HG03571 (cell line): Measurements from ENCODE around the gene CCR7.

Source experiments
- ATAC-seq: cut with Tn5 transposase; IDR thresholded peaks from one replicate; pipeline ENCODE4 v1.9.1; 2021; ENCODE audit not compliant: unreplicated experiment

Gene CCR7, protein sequence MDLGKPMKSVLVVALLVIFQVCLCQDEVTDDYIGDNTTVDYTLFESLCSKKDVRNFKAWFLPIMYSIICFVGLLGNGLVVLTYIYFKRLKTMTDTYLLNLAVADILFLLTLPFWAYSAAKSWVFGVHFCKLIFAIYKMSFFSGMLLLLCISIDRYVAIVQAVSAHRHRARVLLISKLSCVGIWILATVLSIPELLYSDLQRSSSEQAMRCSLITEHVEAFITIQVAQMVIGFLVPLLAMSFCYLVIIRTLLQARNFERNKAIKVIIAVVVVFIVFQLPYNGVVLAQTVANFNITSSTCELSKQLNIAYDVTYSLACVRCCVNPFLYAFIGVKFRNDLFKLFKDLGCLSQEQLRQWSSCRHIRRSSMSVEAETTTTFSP

DNA sequence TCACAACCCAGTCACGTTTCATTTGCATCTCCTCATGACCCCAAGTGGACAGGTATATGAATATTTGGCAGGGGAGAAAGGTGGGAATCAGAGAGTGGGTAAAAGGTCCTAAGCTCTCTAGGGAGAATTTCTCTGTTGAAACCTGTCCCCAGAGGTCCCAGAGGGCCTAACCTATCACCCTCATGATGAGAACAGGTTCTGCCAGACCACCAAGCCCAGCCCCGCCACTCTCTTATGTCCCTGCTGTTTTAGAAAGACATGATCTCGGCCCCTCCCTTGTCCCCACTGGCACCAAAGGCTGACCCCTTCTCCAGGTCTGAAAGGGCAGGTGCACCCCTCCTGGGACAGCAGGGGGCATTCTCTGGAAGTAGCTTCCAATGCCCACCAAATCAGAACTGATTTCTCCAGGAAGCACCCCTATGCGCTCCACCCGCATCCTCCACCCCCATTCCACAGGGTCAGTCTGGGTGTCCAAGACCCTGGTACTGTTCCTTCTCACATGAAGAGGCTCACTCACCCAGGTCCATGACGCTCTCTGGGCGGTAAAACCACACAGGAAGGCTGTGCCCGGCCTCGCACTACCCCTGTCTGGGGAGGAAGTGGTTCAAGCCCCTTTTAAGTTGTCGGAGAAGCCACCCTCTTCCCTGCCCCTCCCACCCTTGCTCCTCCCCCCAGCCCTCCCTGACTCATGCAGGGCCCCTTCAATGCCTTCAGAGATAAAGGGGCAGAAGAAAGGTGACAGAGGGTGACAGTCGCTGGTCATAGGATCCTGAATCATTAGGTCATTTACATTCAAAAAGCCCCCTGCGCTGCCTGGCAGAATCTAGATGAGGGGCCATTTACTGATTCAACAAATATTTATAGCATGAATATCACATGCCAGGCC lies at the start of gene CCR7:
Gene CCR7 (minus strand): TSS at position 590 of the 886 bp plus-strand sequence. CDS start 63 bp downstream, at position 527.
- no peak for ATAC-seq

DNA sequence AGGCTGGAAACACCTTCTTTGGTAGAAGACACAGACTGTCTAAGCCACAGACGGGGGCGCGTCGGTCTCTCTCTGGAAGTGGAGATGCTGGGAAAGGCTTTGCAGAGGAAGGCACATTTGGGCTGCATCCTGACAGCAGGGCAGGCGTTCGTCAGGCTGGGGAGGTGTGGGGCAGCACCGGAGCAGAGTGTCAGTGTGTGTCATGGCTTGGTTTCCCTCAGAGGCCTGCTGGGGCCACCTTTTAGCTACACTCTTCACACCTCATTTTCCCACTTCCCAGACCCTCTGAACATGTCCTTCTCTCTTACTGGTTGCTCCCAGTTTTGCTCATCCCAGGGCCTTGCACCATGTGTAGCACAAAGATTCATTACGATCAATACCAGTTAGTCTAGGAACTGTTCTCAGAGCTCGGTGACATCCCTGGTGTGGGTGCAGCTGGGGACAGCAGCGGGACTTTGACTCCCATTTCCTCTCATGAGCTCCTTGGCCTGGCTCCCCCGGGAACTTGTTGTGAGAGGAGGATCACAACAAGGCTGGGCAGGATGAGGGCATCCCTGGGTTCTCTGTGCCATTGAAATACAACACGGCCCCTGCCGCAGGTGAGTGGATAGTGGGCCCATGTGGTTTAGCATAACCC lies 49.3 kb upstream of the CCR7 start:
- peak; percentile 7 for ATAC-seq

DNA sequence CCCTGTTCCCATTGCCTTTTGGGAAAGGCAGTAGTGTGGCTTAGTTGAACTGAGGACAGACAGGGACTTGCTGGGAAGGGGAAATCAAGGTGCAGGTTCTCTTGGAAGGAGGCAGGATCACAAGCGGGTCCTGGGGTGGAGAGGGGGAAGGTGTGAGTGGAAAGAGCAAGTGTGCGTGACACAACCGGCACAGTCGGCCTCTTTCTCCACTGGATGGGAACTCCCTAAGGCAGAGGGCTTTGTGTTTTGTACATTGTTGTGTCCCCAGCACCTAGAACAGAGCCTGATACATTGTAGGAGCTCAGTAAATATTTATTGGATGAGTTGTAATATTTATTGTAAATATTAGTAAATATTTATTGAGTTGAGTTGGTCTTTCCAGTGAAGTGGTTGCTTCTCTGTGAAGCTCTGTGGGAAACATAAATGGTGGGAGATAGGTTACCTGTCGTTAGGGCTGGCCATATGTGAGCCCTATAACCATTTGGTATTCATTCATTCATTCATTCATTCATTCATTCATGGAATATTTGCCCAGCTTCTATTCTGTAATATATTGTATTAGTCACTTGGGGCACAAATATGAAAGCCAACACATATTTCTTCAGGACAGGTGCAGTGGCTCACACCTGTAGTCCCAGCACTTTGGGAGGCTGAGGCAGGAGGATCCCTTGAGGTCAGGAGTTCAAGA lies 48.3 kb upstream of the CCR7 start:
- no peak for ATAC-seq

DNA sequence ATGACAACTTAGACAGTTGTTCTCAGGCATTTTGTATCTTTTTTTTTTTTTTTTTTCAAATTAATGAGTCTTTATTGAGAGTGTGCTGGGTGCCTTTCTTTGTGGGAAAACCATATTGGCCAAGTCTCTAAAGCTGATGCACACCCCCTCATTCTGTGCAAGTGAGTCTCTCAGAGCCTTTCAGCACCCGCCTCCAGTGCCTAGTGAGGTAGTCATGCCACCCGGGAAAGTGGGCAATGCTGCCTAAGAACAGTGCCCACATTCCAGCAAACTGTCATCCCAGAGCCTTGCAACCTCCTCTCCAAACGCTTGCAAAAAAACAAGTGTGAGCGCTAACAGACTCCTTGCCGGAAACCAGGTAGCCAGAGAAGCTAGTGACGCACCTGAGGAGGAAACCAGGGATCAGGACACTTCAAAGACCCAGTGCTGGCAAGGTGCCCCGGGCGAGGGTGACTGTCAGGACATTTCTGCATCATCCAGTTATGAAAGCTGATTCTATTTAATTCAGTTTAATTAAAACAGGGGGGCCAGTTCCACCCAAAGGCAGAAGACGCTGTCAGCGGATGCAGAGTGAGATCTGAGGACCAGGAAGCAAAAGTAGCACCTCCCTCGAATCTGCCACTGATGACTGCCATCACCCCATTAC lies 47.5 kb upstream of the CCR7 start:
- no peak for ATAC-seq

DNA sequence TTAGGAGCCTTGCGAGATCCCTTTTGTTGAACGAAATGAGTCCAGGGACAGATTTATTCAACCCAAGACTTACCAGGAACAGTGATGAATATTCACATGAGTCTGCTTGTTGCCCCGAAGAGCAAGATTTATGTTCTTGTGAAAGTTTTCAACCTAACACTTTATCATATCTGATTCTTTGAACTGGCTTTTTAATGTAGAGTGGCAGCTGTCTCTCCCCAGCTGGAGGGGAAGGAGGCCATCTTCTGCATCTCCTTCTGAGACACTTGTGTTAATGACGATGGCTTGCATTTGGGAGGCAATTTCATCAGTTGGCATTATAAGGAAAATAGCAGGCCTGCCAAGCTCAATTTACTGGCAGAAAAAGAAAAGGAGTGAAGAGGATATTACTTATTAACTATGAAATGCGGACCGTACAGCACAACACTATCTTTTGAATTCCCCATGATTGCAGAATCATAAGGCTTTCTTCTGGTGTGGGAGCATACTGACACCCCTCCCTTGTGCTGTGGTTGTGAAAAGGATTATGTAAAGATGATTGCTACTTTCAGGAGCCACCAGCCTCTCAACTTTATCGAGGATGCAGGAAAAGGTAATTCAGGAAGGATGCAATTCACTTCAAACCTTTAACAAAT lies 46.7 kb upstream of the CCR7 start:
- no peak for ATAC-seq

DNA sequence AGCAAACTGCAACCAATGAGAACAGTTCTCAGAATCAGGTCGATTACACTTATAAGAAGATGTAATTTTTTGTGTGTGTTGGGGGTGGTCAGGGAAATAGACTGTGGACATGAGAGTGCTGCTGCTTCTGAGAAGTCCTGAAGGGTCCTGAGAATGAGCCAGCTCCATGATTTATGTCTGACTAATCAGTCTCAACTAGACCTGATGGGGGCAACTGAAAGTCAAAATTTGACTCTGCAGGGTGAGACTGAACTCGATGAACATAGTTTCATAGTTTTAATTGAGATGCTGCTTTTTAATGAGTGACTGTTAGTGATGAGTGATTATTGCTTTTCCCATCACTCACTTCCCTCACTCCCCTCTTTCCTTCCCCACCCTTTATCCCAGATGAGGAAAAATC lies 45.1 kb upstream of the CCR7 start:
- no peak for ATAC-seq

DNA sequence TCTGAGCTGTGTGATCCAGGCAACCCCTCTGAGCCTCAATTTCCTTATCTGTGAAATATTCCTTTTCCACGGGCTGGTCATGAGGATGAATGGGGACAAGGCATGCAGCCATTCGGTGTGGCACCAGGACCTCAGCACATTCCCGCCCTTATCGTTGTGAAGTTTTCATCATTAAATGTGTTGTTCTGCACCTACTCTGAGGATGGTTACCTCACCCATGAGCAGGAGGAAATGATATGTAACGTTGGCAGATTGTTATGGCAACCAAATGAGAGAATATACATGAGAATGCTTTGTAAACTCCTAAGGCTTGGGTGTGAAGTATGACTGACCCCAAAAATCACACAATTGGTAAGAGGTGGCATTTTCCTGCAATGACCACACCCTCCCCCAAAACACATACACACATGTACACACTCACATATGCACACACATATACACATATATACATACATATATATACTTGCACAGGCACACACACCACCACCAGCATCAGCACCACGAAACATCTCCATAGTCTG lies 42.8 kb upstream of the CCR7 start:
- ATAC-seq = no peak

DNA sequence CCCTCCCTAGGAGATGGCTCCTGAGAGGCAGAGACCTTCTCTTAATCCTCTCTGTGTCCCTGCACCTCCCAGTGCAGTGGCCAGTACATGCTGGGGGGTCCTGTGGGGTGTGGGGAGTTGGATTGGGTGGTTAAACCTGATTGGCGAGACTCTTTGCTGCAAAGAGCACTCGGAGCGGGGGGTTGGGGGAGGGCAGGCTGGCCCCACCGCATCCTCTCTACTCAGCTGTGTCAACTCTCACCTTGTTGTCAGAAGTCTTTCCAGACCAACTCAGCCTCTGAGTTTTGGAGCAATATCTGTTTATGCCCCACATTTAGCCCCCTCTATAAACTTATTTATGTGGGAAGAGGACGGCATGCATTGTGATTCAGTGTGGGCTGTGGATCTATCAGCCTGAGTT lies 42.4 kb upstream of the CCR7 start:
- no peak for ATAC-seq

DNA sequence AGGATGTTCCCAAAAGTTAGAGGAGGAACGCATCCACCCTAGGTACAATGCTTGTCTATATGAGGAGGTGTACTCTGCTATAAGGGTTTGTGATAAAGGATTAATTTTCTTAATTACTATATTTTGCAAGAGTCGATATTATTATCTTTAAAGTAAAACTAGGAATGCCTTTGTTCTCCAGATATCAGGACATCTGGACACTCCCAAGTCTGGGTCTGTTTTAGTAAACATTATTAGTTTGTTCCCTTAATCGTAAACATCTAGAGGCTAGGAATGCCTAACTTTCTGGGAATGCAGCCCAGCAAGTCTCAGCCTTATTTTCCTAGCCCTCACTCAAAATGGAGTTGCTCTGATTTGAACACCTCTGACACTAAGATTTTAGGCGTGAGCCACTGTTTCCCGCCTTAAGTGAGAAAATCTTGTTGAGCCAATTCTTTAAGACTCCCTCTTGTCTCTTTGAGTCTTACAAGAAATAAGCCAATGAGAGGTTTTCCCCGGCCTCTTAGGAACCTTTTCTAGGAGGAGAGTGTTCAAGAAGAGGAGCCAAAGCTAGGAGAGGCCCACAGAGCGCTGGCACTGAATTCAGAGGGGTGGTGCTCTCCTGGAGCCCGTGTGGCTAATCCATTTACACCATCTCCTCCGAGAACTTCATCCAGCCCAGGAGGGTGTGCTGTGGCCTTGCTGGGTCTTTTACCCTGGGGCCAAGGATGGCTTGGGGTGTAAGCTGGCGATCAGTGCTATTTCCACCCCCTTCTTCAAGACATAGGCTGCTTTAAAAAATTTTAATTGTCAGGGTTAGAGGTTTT lies 41.5 kb upstream of the CCR7 start:
- no peak for ATAC-seq

DNA sequence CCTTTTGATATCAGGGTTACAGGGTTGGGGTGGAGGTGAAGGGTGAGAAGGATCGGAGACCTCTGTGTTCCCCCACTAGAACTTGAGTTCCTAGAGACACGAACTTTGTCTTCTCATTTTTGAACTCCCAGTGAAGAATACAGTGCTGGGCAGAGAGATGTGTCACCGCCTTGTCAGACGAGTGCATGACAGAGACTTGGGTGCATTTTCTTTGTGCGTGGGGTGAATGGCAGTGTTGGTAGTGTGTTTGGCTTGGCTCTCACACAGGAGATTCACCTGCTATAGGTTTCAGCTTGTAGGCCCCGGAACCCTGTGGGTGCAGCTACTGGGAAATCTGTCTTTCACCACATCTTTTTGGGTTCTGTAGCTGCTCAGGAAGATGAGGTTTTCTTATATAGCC lies 40.0 kb upstream of the CCR7 start:
- no peak for ATAC-seq

DNA sequence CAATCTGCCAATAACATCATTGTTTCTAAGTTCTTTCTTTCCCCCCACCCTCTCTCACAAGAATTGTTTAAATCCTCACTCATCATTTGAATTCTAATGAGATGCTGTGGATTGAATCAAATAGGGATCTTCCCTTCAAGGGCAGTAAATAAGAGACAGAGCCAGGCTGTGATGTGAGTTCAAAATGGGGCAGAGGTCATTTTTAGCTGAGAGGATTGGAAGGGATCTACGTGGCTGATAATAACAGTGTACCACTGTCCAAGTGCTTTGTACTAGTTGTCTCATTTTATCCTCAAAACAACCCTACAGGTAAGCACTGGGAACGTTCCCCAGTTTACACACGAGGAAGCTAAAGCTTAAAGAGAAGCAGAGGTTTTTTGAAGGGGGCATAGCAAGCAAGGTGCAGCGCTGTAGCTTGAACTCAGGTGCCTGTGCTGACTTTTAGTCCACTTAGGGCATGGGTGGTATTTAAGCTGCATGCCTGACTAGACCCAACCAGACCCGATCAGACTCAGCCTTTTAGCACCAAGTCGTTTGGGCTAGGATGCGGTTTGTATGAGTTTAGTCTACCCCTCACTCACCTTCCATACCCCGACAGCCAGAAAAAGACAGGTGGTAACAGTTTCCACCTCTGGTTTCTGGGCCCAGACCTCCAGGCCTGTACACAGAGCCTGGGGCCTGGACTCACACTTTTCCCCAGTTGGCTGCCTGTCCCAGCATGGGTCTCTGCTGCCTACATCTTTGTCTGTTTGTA lies 39.2 kb upstream of the CCR7 start:
- ATAC-seq = no peak

DNA sequence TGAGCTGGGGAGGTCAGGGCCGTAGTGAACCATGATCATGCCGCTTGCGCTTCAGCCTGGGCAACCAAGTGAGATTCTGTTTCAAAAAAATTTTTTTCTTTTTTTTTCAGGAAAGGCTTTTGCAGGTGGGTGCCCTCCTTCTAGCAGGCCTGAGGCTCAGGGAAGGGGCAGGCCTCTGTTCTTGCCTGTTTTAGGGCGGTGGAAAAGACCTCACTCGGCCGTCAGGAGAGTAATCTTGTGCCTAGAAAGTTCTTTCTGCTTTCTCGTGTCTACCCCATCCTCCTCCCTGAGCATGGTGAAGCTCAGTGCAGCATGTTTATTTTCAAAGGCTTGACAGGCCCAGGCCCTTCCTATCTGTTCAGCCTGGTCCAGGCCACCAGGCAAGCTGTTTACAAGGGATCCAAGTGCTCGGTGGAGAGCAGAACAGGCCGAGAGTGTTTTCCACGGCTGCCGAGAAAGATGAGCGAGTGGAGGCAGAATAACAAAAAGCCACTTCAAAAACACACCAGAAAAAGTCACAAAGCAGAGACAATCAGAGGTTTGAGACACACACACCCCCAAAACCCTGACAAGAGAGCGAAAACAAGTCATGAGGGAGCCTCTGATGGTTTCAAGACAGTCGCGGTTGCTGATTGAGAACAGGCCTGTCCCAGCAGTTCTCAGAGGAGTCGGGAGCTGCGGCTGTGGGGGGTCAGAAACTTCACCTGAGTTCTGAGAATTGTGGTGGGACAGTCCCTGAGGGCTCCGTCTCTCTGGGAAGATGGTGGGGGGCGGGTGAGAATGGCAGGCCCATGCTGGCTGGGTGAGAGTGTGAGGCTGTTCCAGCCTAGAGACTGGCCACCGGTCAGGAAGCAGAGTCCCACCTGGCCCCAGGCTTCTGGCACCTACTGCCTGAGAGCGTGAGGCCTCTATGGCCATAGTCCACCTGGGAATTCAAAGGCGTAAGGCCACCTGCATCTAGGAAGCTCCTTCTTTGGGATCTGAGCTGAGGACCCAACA lies 37.5 kb upstream of the CCR7 start:
- no peak for ATAC-seq

DNA sequence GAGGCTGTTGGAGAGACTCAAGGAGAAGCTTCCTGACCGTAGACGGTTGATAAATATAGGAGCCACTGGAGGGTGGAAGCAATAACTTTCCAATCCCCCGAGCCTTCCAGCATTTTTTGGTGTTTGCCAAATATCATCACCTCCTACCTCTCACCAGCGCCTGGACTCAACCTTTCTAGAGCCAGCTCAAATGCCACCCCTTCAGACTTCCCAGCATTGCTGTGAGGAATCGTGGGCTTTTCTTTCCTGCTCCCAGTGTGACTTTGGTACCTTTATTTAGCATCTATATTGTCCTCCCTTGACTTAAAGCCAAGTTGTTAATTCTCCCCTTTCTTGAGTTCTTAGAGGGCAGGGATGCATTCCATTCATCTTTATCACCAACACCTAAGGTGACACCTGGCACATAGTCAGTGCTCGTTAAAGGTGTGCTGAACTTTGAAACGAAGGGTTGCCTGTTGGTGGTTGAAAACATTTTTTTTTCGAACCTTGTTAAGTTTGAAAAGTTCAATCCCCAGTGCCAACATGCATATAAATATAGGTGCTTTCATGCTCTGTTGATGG lies 35.3 kb upstream of the CCR7 start:
- ATAC-seq = no peak

DNA sequence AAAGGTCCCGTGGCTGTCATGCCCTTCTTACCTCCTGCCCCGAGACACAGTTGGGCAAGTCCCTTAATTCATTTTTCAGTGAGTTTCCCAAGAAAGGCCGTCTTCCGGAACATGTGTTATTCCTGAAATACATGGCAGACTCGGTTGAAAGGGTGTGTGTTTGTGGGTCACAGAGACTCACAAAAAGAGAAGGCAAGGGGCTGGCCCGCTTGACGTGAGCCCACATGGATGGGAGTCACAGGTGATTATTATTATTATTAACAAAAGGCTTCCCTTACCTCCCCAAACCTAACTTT lies 34.1 kb upstream of the CCR7 start:
- ATAC-seq = peak; percentile 4

DNA sequence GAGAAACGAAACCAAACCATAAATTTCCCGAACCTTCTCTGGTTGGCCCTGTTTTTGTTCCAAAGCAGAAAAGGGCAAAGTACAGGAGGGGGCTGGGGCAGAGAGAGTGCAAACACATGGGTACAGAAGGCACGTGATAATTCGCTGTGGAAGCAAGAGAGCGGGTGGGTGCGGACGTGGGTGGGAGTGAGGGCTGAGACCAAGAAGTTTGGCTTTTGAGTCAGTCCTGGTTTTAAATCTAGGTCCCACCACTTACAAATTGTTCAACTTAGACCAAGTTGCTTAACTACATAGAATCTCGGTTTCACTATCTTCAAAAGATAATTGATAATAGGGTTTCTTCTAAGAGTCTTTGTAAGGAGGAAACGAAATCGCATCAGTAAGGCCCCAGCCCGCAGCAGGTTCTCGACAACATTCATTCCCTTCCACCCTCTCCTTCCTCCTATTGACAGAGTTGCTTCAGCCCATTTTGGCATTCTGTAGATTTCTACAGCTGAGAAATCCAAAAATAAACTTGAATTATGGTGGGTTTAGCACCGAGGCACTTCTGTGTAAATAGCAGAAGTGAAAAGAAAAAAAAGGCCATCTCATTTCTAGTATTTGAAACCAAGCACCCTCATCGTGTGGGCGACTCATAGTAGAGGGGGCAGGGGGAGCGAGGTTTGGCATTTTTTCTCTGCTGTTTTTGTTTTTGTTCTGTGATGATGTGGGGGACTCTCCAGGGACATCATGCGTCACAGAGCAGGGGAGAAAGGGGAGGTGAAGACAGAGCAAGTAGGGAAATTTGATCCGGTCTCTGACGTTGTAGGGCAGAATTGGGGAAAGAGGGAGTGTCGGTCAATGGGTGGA lies 33.6 kb upstream of the CCR7 start:
- peak; percentile 55 for ATAC-seq

DNA sequence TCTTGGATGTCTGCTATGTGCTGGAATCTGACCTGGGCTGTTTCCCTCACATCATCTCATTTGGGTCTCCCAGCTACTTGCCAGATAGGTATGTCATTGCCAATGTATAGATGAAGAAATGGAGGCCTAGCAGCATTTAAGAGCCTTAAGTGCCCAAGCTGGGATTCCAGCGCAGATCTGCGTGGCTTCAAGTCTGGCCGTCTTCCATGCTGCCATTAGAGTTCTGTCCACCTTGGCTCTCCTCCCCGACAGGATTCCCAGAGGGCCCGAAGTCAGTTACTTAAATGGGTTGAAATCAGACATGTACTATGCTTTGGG lies 33.0 kb upstream of the CCR7 start:
- no peak for ATAC-seq
